MM.1S (cell line): Measurements from ENCODE around the gene NFIX.

Experiments used
- DNase-seq: peaks from one replicate; pipeline ENCODE4 v3.0.0-alpha.2; 2015
- H2AFZ ChIP-seq: fragments of 300-600 bp; sonication (generic); 2 replicates; pipeline ENCODE4 v1.6.0; 2016; ENCODE audit warnings: antibody characterized with exemption, low read length
- H3F3A ChIP-seq: fragments of 300-600 bp; sonication (generic); 2 replicates; pipeline ENCODE4 v1.6.1; 2016; ENCODE audit warnings: mild to moderate bottlenecking, antibody characterized with exemption, low read length, moderate library complexity, mixed read lengths; ENCODE audit not compliant: insufficient read depth
- H3K27ac ChIP-seq: fragments of 300-600 bp; sonication (generic); 2 replicates; pipeline ENCODE4 v1.5.1; 2016; ENCODE audit warnings: mild to moderate bottlenecking, low read length
- H3K27me3 ChIP-seq: fragments of 300-600 bp; sonication (generic); replicated peaks from 2 replicates; pipeline ENCODE4 v1.6.0; 2016; ENCODE audit warnings: low read length; ENCODE audit not compliant: insufficient read depth
- H3K36me3 ChIP-seq: fragments of 300-600 bp; sonication (generic); replicated peaks from 2 replicates; pipeline ENCODE4 v1.6.1; 2016; ENCODE audit warnings: mild to moderate bottlenecking, low read length, mixed read lengths; ENCODE audit not compliant: insufficient read depth
- H3K4me1 ChIP-seq: fragments of 300-600 bp; sonication (generic); 2 replicates; pipeline ENCODE4 v1.6.1; 2016; ENCODE audit warnings: low read length, mixed read lengths
- H3K4me2 ChIP-seq: fragments of 300-600 bp; sonication (generic); 2 replicates; pipeline ENCODE4 v1.6.0; 2016; ENCODE audit warnings: low read depth, low read length
- H3K4me3 ChIP-seq: fragments of 300-600 bp; sonication (generic); 2 replicates; pipeline ENCODE4 v1.5.1; 2016; ENCODE audit warnings: low read length, mixed read lengths
- H3K79me2 ChIP-seq: fragments of 300-600 bp; sonication (generic); 2 replicates; pipeline ENCODE4 v1.6.1; 2016; ENCODE audit warnings: mixed run types, low read length, mixed read lengths
- H3K9ac ChIP-seq: fragments of 300-600 bp; sonication (generic); 2 replicates; pipeline ENCODE4 v1.6.1; 2016; ENCODE audit warnings: low read length, mixed read lengths
- H3K9me2 ChIP-seq: fragments of 300-600 bp; sonication (generic); replicated peaks from 2 replicates; pipeline ENCODE4 v1.6.1; 2016; ENCODE audit warnings: mild to moderate bottlenecking, low read length, mixed read lengths; ENCODE audit not compliant: insufficient read depth
- H3K9me3 ChIP-seq: fragments of 300-600 bp; sonication (generic); replicated peaks from 2 replicates; pipeline ENCODE4 v1.6.1; 2016; ENCODE audit warnings: mild to moderate bottlenecking, low read length, mixed read lengths; ENCODE audit not compliant: insufficient read depth
- H4K20me1 ChIP-seq: fragments of 300-600 bp; sonication (generic); 2 replicates; pipeline ENCODE4 v1.6.1; 2016; ENCODE audit warnings: mild to moderate bottlenecking, low read length, moderate library complexity, mixed read lengths; ENCODE audit not compliant: insufficient read depth
- EZH2 ChIP-seq: fragments of 300-600 bp; sonication (generic); optimal IDR thresholded peaks from 2 replicates; pipeline ENCODE3; 2017; ENCODE audit warnings: low read depth, mild to moderate bottlenecking, antibody characterized with exemption, low read length, mixed read lengths
- EZH2phosphoT487 ChIP-seq: fragments of 300-600 bp; sonication (generic); IDR thresholded peaks from 2 replicates; pipeline ENCODE4 v1.6.1; 2018; ENCODE audit warnings: antibody characterized with exemption, low read length
- TF ChIP-seq, protein P1 (sequence below): fragments of 300-600 bp; sonication (generic); IDR thresholded peaks from 2 replicates; pipeline ENCODE4 v1.5.1; 2016; ENCODE audit warnings: antibody characterized with exemption, low read length, mixed read lengths

Gene NFIX

DNA sequence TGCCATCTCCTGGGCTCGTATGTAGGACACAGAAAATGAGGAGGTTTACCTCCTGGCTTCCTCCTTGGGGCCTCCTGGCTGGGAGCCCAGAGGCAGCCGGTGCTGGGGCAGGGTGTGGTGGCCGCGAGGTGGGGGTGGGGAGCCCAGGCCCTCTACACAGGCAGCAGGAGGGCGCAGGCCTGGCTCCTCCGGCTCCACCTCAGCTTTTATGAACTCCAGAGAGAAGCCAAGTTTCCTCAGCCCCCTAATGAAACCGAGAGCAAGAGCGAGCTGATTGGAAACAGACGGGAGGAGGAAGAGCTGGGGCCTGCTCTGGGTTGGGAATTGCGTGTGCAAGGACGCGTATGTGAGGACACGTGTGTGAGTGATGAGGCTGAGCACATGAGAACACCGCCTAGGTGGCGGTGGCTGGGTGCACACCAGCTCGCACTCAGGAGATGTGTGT is 84.3 kb downstream of the NFIX start:
- no peak overlapping the region for H2AFZ ChIP-seq
- H4K20me1 ChIP-seq = no peaks in the 10 kb centered on the region
- no peak overlapping the region for H3K9ac ChIP-seq
- no peaks in the 10 kb centered on the region for H3K9me3 ChIP-seq
- DNase-seq = no peak
- H3K4me2 ChIP-seq = no peak overlapping the region
- H3K27me3 ChIP-seq = peaks cover 3% of the 10 kb centered on the region; the same call in 1 of the 2 replicates
- H3K36me3 ChIP-seq = no peaks in the 10 kb centered on the region
- TF ChIP-seq EZH2 (no peak), EZH2phosphoT487 (no peak)
- TF ChIP-seq, protein P1, sequence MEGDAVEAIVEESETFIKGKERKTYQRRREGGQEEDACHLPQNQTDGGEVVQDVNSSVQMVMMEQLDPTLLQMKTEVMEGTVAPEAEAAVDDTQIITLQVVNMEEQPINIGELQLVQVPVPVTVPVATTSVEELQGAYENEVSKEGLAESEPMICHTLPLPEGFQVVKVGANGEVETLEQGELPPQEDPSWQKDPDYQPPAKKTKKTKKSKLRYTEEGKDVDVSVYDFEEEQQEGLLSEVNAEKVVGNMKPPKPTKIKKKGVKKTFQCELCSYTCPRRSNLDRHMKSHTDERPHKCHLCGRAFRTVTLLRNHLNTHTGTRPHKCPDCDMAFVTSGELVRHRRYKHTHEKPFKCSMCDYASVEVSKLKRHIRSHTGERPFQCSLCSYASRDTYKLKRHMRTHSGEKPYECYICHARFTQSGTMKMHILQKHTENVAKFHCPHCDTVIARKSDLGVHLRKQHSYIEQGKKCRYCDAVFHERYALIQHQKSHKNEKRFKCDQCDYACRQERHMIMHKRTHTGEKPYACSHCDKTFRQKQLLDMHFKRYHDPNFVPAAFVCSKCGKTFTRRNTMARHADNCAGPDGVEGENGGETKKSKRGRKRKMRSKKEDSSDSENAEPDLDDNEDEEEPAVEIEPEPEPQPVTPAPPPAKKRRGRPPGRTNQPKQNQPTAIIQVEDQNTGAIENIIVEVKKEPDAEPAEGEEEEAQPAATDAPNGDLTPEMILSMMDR = no peak
- no peaks in the 10 kb centered on the region for H3K9me2 ChIP-seq
- no peaks in the 10 kb centered on the region for H3K79me2 ChIP-seq
- no peak overlapping the region for H3K4me3 ChIP-seq
- no peak overlapping the region for H3K27ac ChIP-seq
- H3F3A ChIP-seq = no peaks in the 10 kb centered on the region
- 0 out of 2 replicates have a peak, but pooled peaks cover 5% of the 10 kb centered on the region for H3K4me1 ChIP-seq

DNA sequence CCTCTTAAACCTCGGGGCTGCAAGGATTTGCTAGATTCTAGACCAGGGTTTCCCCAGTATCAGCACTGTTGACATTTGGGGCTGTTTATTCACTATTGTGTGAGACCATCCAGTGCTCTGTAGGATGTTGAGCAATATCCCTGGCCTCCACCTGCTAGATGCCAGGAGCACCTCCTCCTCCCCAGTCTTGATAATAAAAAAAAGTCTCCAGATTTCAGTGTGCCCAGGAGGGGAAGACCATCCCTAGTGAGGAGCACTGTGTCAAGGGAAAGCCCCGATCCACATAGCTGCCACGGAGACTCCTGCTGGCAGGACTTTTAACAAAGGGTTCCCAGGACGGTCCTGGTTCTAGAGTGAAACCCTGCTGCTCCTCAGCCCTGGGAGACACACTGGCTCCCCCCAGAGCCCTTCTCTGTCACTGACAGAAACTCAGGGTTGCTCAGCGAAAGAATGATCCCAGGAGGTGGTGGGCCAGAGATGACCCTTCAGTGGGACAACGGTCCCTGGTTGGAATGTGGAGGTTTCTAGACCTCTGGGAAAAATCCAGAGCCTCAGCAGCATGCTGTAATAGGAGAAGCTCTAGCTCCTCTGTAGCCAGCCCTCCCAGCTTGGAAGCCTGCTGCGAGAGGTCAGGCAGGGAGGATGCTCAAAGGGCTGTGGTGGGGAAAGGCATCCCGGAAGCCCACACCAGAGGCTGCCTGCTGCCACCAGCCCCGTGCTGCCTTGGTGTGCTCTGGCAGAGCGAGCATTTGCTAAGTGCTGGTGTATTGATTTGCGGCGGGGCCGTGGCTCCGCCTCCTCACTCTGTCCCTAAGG is 87.1 kb downstream of the NFIX start:
- Histone ChIP-seq H3K36me3 (no peaks in the 10 kb centered on the region), H2AFZ (no peak overlapping the region), H3K9me3 (no peaks in the 10 kb centered on the region), H3K27ac (no peak overlapping the region), H3K4me1 (peaks cover 7% of the 10 kb centered on the region), H3K27me3 (no peaks in the 10 kb centered on the region), H3K4me3 (no peak overlapping the region), H4K20me1 (no peaks in the 10 kb centered on the region), H3K9me2 (no peaks in the 10 kb centered on the region), H3F3A (no peaks in the 10 kb centered on the region), H3K79me2 (no peaks in the 10 kb centered on the region), H3K9ac (no peak overlapping the region), H3K4me2 (no peak overlapping the region)
- no peak for TF ChIP-seq EZH2phosphoT487
- TF ChIP-seq, protein P1 = no peak
- TF ChIP-seq EZH2 = no peak
- DNase-seq = no peak

DNA sequence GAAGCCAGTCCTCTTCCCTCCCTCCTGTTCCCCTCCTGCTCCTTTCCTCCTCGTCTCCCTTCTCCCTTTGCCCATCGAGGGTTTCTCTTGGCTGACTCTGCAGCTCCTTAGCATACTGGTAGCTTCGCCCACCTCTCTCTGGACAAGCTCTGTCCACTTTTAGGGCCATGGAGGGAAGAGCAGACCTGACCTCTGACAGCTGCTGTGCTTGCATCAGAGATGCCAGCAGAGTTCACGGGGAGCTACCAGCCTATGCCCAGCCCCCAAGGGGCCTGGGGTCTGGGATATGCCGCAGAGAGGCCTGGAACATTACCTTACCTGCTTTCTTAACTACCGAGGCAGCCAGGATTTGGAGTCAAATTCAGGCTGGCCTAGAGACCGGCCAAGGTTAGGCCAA is 87.7 kb downstream of the NFIX start:
- H3K9me3 ChIP-seq = no peaks in the 10 kb centered on the region
- H3K36me3 ChIP-seq = no peaks in the 10 kb centered on the region
- H3K27ac ChIP-seq = no peak overlapping the region
- DNase-seq = no peak
- peaks cover 7% of the 10 kb centered on the region for H3K4me1 ChIP-seq
- no peaks in the 10 kb centered on the region for H3K79me2 ChIP-seq
- no peaks in the 10 kb centered on the region for H4K20me1 ChIP-seq
- no peaks in the 10 kb centered on the region for H3F3A ChIP-seq
- H3K4me2 ChIP-seq = no peak overlapping the region
- no peak for TF ChIP-seq EZH2phosphoT487
- TF ChIP-seq EZH2 = no peak
- TF ChIP-seq, protein P1 = no peak
- no peak overlapping the region for H2AFZ ChIP-seq
- H3K9ac ChIP-seq = no peak overlapping the region
- no peaks in the 10 kb centered on the region for H3K27me3 ChIP-seq
- H3K9me2 ChIP-seq = no peaks in the 10 kb centered on the region
- H3K4me3 ChIP-seq = no peak overlapping the region
